ENCODE results near the gene LACC1.

LACC1 gene

DNA sequence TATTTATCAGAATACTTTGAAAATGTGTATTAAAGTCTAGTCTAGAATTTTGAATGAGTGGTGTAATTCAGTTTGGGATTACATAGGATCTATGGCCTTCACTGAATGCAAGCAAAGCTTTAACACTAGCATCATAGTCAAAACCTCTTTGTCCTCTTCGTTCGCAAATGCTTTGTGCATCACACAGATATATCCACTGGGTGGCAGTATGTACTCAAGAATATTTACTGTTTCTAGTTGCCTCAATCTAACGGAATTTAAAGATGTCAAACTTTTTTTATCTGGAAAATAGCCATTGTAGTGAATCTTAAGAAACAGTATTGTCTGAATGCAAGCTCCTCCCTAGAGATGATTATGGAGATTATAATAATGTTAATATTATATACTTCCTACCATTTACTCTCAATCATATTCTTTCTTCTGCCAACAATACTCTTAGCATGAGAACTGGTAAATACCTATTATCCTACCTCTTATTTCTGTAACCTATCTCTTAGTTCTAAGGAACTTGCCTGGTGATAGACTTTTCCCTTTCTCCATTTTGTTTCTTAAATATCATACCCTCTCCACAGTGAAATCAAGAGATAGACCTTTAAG is 25.8 kb downstream of the LACC1 start:
- Histone ChIP-seq H3K9me3 (replicated peaks; ENCODE audit: insufficient read depth, low read length) (no peaks in the 10 kb centered on the region), H2AFZ (ENCODE audit: low read length) (no peak overlapping the region), H3K4me2 (ENCODE audit: low read depth, low read length) (no peak overlapping the region), H3K9ac (ENCODE audit: low read length) (no peak overlapping the region), H3K4me1 (ENCODE audit: low read length) (no peaks in the 10 kb centered on the region), H3K9me2 (replicated peaks; ENCODE audit: insufficient read depth, low read length) (no peaks in the 10 kb centered on the region), H3K27me3 (replicated peaks; ENCODE audit: insufficient read depth, low read length) (no peaks in the 10 kb centered on the region), H3K4me3 (ENCODE audit: low read length) (no peak overlapping the region), H4K20me1 (ENCODE audit: insufficient read depth, low read length) (no peaks in the 10 kb centered on the region), H3K27ac (ENCODE audit: low read length) (no peak overlapping the region), H3F3A (ENCODE audit: insufficient read depth, low read length) (no peaks in the 10 kb centered on the region), H3K79me2 (ENCODE audit: low read length) (no peaks in the 10 kb centered on the region), H3K36me3 (replicated peaks; ENCODE audit: insufficient read depth, low read length) (no peaks in the 10 kb centered on the region)
- DNase-seq = peak; percentile 31
- no peak for TF ChIP-seq EZH2 (optimal IDR thresholded peaks at IDR 0.05; ENCODE audit: low read depth, low read length)
- TF ChIP-seq EZH2phosphoT487 (IDR thresholded peaks at IDR 0.05; ENCODE audit: low read length) = no peak
- TF ChIP-seq, protein P1, sequence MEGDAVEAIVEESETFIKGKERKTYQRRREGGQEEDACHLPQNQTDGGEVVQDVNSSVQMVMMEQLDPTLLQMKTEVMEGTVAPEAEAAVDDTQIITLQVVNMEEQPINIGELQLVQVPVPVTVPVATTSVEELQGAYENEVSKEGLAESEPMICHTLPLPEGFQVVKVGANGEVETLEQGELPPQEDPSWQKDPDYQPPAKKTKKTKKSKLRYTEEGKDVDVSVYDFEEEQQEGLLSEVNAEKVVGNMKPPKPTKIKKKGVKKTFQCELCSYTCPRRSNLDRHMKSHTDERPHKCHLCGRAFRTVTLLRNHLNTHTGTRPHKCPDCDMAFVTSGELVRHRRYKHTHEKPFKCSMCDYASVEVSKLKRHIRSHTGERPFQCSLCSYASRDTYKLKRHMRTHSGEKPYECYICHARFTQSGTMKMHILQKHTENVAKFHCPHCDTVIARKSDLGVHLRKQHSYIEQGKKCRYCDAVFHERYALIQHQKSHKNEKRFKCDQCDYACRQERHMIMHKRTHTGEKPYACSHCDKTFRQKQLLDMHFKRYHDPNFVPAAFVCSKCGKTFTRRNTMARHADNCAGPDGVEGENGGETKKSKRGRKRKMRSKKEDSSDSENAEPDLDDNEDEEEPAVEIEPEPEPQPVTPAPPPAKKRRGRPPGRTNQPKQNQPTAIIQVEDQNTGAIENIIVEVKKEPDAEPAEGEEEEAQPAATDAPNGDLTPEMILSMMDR (IDR thresholded peaks at IDR 0.05; ENCODE audit: low read length) = peak; percentile 47

DNA sequence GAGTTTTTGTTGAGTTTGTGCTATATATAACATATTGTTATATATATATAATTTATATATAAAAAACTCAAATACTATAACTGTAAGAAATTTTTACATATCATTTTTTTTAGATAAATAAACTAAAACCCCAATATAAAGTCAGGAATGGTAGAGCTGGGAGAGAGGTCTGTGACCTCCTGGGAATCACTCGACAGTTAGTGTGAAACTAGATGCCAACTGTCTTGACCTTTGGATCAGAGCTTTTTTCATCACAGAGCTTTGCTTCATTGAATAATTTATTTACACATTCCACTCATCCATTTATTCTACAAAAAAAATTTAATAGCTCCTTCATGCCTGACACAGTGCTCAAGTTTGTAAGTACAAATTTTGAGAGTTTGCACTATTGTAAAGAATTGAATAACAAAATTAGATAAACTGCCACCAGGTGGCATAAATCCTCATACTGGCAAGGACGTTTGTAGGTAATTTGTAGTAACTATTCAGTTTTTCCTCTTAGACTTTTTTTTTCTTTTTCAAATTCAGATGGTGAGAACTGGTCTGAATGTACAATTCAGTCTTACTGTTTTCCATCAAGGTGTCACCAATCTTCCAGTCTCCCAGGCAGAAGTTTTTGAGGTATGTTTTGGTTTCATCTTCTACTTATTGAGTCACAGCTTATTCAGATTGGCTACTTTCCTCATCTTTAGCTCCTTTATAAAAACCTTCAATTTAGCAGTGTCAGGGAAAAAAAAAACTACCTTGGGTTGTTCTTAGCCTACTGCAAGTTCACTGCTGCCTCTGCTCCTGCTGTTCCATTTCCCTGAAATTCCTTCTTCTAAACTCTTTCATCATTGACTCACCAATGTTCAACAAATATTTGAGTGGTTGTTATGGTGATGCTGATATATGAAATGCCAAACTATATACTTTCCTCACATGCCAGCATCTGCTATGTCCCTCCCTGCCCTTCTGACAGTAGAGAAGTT is 28.7 kb downstream of the LACC1 start:
- H3K9ac ChIP-seq (ENCODE audit: low read length) = no peak overlapping the region
- no peaks in the 10 kb centered on the region for H3K4me1 ChIP-seq (ENCODE audit: low read length)
- no peaks in the 10 kb centered on the region for H4K20me1 ChIP-seq (ENCODE audit: insufficient read depth, low read length)
- H2AFZ ChIP-seq (ENCODE audit: low read length) = no peak overlapping the region
- no peaks in the 10 kb centered on the region for H3K36me3 ChIP-seq (replicated peaks; ENCODE audit: insufficient read depth, low read length)
- H3K27ac ChIP-seq (ENCODE audit: low read length) = no peak overlapping the region
- H3K9me3 ChIP-seq (replicated peaks; ENCODE audit: insufficient read depth, low read length) = no peaks in the 10 kb centered on the region
- no peaks in the 10 kb centered on the region for H3K27me3 ChIP-seq (replicated peaks; ENCODE audit: insufficient read depth, low read length)
- no peaks in the 10 kb centered on the region for H3K79me2 ChIP-seq (ENCODE audit: low read length)
- DNase-seq = peak; percentile 12
- TF ChIP-seq EZH2 (optimal IDR thresholded peaks at IDR 0.05; ENCODE audit: low read depth, low read length) = no peak
- TF ChIP-seq, protein P1 (IDR thresholded peaks at IDR 0.05; ENCODE audit: low read length) = peak; percentile 31
- H3F3A ChIP-seq (ENCODE audit: insufficient read depth, low read length) = no peaks in the 10 kb centered on the region
- H3K4me2 ChIP-seq (ENCODE audit: low read depth, low read length) = no peak overlapping the region
- no peak overlapping the region for H3K4me3 ChIP-seq (ENCODE audit: low read length)
- H3K9me2 ChIP-seq (replicated peaks; ENCODE audit: insufficient read depth, low read length) = no peaks in the 10 kb centered on the region

DNA sequence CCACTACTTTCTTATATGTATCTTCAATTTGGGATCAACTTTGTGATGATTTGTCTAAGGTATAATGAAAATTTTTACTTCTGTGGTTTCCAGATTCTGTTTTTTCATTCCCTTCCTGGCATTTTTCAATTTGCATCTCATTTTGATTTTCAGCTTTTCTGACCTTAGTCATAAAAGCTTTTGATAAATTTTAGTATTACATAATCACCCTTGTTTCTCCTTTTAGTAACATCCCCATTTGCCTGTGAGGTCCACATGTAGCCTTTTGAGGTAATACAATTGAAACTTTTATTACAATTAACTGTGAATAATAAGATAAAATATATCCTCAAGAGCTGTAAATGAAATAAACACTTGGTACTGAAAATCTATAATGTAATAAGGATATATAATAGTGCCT is 31.2 kb downstream of the LACC1 start:
- no peak for DNase-seq
- Histone ChIP-seq H3F3A (ENCODE audit: insufficient read depth, low read length) (no peaks in the 10 kb centered on the region), H3K27ac (ENCODE audit: low read length) (no peak overlapping the region), H3K27me3 (replicated peaks; ENCODE audit: insufficient read depth, low read length) (no peaks in the 10 kb centered on the region), H3K4me2 (ENCODE audit: low read depth, low read length) (no peak overlapping the region), H3K4me1 (ENCODE audit: low read length) (no peaks in the 10 kb centered on the region), H3K79me2 (ENCODE audit: low read length) (no peaks in the 10 kb centered on the region), H4K20me1 (ENCODE audit: insufficient read depth, low read length) (no peaks in the 10 kb centered on the region), H2AFZ (ENCODE audit: low read length) (no peak overlapping the region), H3K36me3 (replicated peaks; ENCODE audit: insufficient read depth, low read length) (no peaks in the 10 kb centered on the region), H3K9ac (ENCODE audit: low read length) (no peak overlapping the region), H3K4me3 (ENCODE audit: low read length) (no peak overlapping the region), H3K9me2 (replicated peaks; ENCODE audit: insufficient read depth, low read length) (no peaks in the 10 kb centered on the region), H3K9me3 (replicated peaks; ENCODE audit: insufficient read depth, low read length) (no peaks in the 10 kb centered on the region)
- TF ChIP-seq EZH2phosphoT487 (IDR thresholded peaks at IDR 0.05; ENCODE audit: low read length) (no peak), EZH2 (optimal IDR thresholded peaks at IDR 0.05; ENCODE audit: low read depth, low read length) (no peak)
- TF ChIP-seq, protein P1 (IDR thresholded peaks at IDR 0.05; ENCODE audit: low read length) = no peak

All from MM.1S (cell line).